ENCODE data around the gene USE1. TPM values are rescaled to one million over a fixed set of nuclear protein-coding genes. Genes with fewer than 3 reads are reported as not detected.

Gene USE1
- total and polyA plus RNA-seq, 2 of the 4 experiments (the other 2 are of a cell fraction) = 17.2 to 24.2 TPM

DNA sequence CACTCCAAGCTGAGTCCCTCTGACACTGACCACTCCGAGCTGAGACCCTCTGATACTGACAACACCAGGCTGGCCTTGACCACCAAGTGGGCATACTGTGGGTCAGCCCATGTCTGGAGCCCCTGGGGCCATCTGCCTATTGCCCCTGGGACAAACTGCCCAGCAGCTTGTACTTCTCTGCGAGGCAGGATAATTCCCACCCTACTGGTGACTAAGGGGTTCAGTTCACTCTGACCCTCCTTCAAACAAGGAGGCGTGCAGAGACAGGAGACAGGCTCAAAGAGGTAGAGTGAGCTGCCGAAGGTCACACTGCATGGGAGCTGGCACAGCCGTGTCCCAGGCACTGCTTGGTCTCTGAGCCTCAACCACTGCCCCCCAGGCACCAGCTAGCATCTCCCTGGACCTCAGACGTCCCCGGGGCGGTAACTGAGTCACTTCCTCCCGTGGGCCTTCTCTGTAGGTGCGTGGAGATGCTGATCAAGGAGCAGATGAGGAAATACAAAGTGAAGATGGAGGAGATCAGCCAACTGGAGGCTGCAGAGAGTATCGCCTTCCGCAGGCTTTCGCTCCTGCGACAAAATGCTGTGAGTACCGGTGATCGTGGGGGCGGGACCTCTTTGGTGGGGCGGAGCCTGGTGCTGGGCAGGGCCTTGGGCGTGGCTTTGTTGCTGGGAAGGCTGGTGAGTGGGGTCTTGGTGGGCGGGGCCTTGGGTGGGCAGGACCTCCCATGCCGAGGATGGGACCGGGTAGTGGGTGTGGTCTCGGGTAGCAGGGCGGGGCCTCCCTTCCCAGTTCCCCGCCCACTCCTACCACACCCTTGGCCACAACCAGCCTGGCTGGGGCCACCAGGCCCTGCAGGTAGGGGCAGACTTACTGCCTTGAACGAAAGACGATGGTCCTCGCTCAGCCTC lies 5.8 kb upstream of the USE1 start:
- Histone ChIP-seq H3K14ac (replicated peaks; ENCODE audit: low read depth, low read length) (no peak overlapping the region), H3K4ac (ENCODE audit: low read depth, low read length) (no peak overlapping the region), H3K18ac (ENCODE audit: low read depth, low read length) (no peak overlapping the region), H3K4me1 (ENCODE audit: control insufficient read depth, insufficient read depth, low read length) (peaks cover under 1% of the 10 kb centered on the region; the same call in 1 of the 2 replicates), H3K4me2 (ENCODE audit: low read depth, low read length) (no peak overlapping the region), H4K8ac (ENCODE audit: low read depth in 2 of 2, low read length in 2 of 2) (no peak overlapping the region), H4K91ac (ENCODE audit: insufficient read depth, low read depth, low read length) (no peak overlapping the region), H2BK5ac (ENCODE audit: low read depth, low read length, poor library complexity, severe bottlenecking) (no peak overlapping the region), H3K27ac (ENCODE audit: insufficient read depth, low read length) (no peak overlapping the region), H2AFZ (replicated peaks; ENCODE audit: low read length, poor library complexity) (peak overlapping the region; percentile 67), H2BK20ac (ENCODE audit: low read depth, low read length) (no peak overlapping the region), H3K56ac (ENCODE audit: extremely low read depth, insufficient read depth, low read length) (no peak overlapping the region), H4K5ac (ENCODE audit: low read depth, low read length) (no peak overlapping the region), H2AK9ac (replicated peaks; ENCODE audit: low read depth, low read length, poor library complexity) (peak overlapping the region; percentile 72), H2BK120ac (ENCODE audit: low read depth, low read length) (no peak overlapping the region), H3K23ac (ENCODE audit: low read depth, low read length) (no peak overlapping the region), H3K27me3 (ENCODE audit: control insufficient read depth, insufficient read depth, low read length) (no peaks in the 10 kb centered on the region), H2AK5ac (ENCODE audit: low read depth, low read length) (peak overlapping the region; percentile 56), H3K79me1 (ENCODE audit: low read depth in 1 of 2, low read length in 2 of 2) (peaks cover 2 to 24% of the 10 kb centered on the region in 2 experiments; a peak in 2 of 4 replicates), H3K9ac (ENCODE audit: low read depth, low read length) (no peak overlapping the region), H2BK15ac (ENCODE audit: low read depth, low read length) (no peak overlapping the region), H3K9me1 (ENCODE audit: insufficient read depth, low read length) (peaks cover 8% of the 10 kb centered on the region), H4K20me1 (ENCODE audit: insufficient read depth, low read length) (peaks cover 7% of the 10 kb centered on the region; the same call in 1 of the 2 replicates), H3K9me3 (ENCODE audit: control insufficient read depth, insufficient read depth, low read length) (no peaks in the 10 kb centered on the region), H3K4me3 (ENCODE audit: insufficient read depth, low read depth, low read length) (no peak overlapping the region), H3K36me3 (ENCODE audit: control insufficient read depth, insufficient read depth, low read length) (peaks cover 70% of the 10 kb centered on the region)
- dilution Hi-C loops (cut with HindIII; ENCODE audit: low sequenced_read_pairs, unreplicated experiment) = no loop called here
- in situ Hi-C loops (cut with MboI; ENCODE audit: low sequenced_read_pairs) = loop anchor here (10.0 kb wide), 1 partner anchor 75 kb away; the partner anchor contains the start of gene ANKLE1
- ChIA-PET POLR2A (ENCODE audit: unreplicated experiment) (no interaction called here), CTCF (no interaction called here)
- ATAC-seq (ENCODE audit: low read depth) (peak; percentile 59), DNase-seq (peak; percentile 20)
- 70% methylated on average over 2 of the region's 28 CpGs; no CpG with 5 or more reads in 1 of the 2 experiments for WGBS, 2 experiments (ENCODE audit: extremely low coverage in 2 of 2, insufficient read length in 1 of 2)
- intact Hi-C loops (cut with micrococcal nuclease) = no loop called here
- BruUV-seq (replicated peaks) = no TSS peak
- TF ChIP-seq, protein P1, sequence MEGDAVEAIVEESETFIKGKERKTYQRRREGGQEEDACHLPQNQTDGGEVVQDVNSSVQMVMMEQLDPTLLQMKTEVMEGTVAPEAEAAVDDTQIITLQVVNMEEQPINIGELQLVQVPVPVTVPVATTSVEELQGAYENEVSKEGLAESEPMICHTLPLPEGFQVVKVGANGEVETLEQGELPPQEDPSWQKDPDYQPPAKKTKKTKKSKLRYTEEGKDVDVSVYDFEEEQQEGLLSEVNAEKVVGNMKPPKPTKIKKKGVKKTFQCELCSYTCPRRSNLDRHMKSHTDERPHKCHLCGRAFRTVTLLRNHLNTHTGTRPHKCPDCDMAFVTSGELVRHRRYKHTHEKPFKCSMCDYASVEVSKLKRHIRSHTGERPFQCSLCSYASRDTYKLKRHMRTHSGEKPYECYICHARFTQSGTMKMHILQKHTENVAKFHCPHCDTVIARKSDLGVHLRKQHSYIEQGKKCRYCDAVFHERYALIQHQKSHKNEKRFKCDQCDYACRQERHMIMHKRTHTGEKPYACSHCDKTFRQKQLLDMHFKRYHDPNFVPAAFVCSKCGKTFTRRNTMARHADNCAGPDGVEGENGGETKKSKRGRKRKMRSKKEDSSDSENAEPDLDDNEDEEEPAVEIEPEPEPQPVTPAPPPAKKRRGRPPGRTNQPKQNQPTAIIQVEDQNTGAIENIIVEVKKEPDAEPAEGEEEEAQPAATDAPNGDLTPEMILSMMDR (conservative IDR thresholded peaks at IDR 0.05; ENCODE audit: low read depth, low read length) = no peak
- TF ChIP-seq MAZ (IDR thresholded peaks at IDR 0.05; ENCODE audit: borderline replicate concordance, low read depth, low read length) (no peak), RFX5 (IDR thresholded peaks at IDR 0.05; ENCODE audit: low read depth, low read length) (no peak), POLR2A (IDR thresholded peaks at IDR 0.05; ENCODE audit: low read depth, low read length) (no peak), RCOR1 (IDR thresholded peaks at IDR 0.05; ENCODE audit: insufficient replicate concordance, low read length) (no peak), MAFK (IDR thresholded peaks at IDR 0.05; ENCODE audit: low read depth, low read length) (no peak), CEBPB (IDR thresholded peaks at IDR 0.05; ENCODE audit: low read depth, low read length) (no peak), SMC3 (IDR thresholded peaks at IDR 0.05; ENCODE audit: low read depth, low read length) (no peak), FOS (IDR thresholded peaks at IDR 0.05; ENCODE audit: low read depth, low read length) (no peak), NFE2L2 (IDR thresholded peaks at IDR 0.05; ENCODE audit: low read depth, low read length) (no peak), CHD1 (IDR thresholded peaks at IDR 0.05; ENCODE audit: low read depth, low read length) (no peak), MXI1 (IDR thresholded peaks at IDR 0.05; ENCODE audit: borderline replicate concordance, low read depth, low read length) (no peak)
- TF ChIP-seq, protein P2, sequence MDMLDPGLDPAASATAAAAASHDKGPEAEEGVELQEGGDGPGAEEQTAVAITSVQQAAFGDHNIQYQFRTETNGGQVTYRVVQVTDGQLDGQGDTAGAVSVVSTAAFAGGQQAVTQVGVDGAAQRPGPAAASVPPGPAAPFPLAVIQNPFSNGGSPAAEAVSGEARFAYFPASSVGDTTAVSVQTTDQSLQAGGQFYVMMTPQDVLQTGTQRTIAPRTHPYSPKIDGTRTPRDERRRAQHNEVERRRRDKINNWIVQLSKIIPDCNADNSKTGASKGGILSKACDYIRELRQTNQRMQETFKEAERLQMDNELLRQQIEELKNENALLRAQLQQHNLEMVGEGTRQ (IDR thresholded peaks at IDR 0.05; ENCODE audit: low read depth, low read length) = no peak
- TF ChIP-seq, protein P3, sequence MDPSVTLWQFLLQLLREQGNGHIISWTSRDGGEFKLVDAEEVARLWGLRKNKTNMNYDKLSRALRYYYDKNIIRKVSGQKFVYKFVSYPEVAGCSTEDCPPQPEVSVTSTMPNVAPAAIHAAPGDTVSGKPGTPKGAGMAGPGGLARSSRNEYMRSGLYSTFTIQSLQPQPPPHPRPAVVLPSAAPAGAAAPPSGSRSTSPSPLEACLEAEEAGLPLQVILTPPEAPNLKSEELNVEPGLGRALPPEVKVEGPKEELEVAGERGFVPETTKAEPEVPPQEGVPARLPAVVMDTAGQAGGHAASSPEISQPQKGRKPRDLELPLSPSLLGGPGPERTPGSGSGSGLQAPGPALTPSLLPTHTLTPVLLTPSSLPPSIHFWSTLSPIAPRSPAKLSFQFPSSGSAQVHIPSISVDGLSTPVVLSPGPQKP (IDR thresholded peaks at IDR 0.05; ENCODE audit: borderline replicate concordance, low read depth, low read length) = no peak

Data from IMR-90 (cell line).